GM19193 (cell line): ENCODE results near the gene UBE2D4.

ENCODE experiments used
- POLR2A ChIP-seq: IDR thresholded peaks from 4 replicates; pipeline ENCODE4 v1.6.1; 2011; ENCODE audit not compliant: insufficient read depth, insufficient read length; ENCODE audit errors: extremely low read depth

The UBE2D4 gene

GRCh38 chr7:43925984-43926797, at the start of gene UBE2D4:
UBE2D4 (plus strand) TSS chr7:43926436; CDS start chr7:43926533, 97 bp downstream.
- peak; percentile 98 for TF ChIP-seq POLR2A

GRCh38 chr7:43876976-43877745, 49.1 kb upstream of the UBE2D4 start:
- TF ChIP-seq POLR2A: no peak

- TF ChIP-seq POLR2A: no peak
Measured at GRCh38 chr7:43877968-43878864, 48.0 kb upstream of the UBE2D4 start.

- TF ChIP-seq POLR2A: no peak
Measured at GRCh38 chr7:43878867-43879266, 47.4 kb upstream of the UBE2D4 start.

- TF ChIP-seq POLR2A: no peak
Measured at GRCh38 chr7:43879477-43879876, 46.8 kb upstream of the UBE2D4 start.

GRCh38 chr7:43880596-43880995, 45.6 kb upstream of the UBE2D4 start:
- no peak for TF ChIP-seq POLR2A

GRCh38 chr7:43884209-43884608, 42.0 kb upstream of the UBE2D4 start:
- TF ChIP-seq POLR2A: no peak

- no peak for TF ChIP-seq POLR2A
Measured at GRCh38 chr7:43884617-43885016, 41.6 kb upstream of the UBE2D4 start.

GRCh38 chr7:43888993-43889945, 37.0 kb upstream of the UBE2D4 start:
- no peak for TF ChIP-seq POLR2A

GRCh38 chr7:43890468-43890867, 35.8 kb upstream of the UBE2D4 start:
- TF ChIP-seq POLR2A: no peak

- no peak for TF ChIP-seq POLR2A
Measured at GRCh38 chr7:43891069-43891955, 34.9 kb upstream of the UBE2D4 start.

GRCh38 chr7:43895847-43896415, 30.3 kb upstream of the UBE2D4 start:
- no peak for TF ChIP-seq POLR2A
